T-helper 1 cell treated with Interleukin-12 subunit alpha and Interleukin-12 subunit beta and Interleukin-4 antibody, amounts not matched to agents 30 ng/mL and 1 ng/mL, for 36 hours (primary cell): ENCODE data around the gene SLC25A20. TPM values are rescaled to one million over a fixed set of nuclear protein-coding genes. Genes with fewer than 3 reads are reported as not detected.
"Not testable (repeated sequence)": the region's sequence is repeated elsewhere in the genome, so short reads cannot be mapped to it uniquely, and the experiment has no call there.

Source experiments
- intact Hi-C: fragments of 100-400 bp; cut with micrococcal nuclease; formaldehyde crosslinking; loops from one replicate; pipeline ENCODE4 v1.15.1; 2024
- total RNA-seq: library from RNA; stranded (reverse); gene quantifications from 2 replicates; pipeline ENCODE4 v1.2.3, GENCODE V29; 2022

Gene SLC25A20
- total RNA-seq, 1 donor from 2014 or later: 38.6 TPM

DNA sequence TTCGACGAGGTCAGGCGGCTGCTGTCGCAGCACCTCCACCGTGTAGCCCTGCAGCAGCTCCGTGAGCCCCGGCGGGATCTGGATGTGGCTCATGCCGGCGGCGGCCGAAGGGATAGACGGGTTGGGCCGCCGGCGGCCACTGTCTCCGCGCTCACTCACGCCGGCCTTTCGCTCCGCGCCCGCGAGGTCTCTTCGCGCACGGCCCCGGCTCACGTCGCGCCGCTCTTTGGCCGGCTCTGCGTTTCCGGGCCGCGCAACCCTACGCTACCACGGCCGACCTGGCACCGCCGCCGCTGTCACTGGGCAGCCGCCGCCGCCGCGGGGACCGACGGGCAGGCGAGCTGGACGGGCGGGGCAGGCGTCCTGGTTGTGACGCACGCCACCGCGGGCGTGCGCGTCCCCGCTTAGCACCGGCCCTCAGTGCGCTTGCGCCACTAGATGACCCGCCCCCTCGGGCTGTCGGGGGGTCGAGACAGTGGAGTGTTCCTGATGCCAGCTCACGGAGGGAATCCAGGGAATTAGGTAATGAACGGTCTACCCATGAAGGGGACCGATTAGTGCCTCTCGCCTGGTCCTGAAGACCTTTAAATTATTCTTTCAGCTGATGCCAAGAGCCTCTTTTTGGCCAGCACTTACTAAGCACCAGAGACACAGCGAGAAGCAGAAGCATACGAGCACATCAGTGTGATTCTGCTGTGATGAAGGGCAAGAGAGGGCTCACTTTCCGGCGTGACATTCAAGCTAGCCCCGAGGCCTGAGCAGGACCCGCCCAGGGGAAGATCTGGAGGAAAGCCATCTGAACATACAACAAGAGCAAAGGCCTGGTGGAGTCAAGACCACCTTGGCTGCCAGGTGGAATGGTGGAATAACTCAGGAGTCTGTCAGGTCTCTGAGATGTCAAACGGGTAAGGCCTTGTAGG lies 50.9 kb downstream of the SLC25A20 start, which contains the start of gene PRKAR2A:
PRKAR2A (minus strand) TSS at position 371 of the 920 bp plus-strand sequence; CDS start at position 93, 278 bp downstream.
- intact Hi-C loops: loop anchor here (1.0 to 2.0 kb wide), 6 partner anchors 35 to 247 kb away; partner anchors contain the start of genes ARIH2, IP6K2, NCKIPSD and QRICH1

DNA sequence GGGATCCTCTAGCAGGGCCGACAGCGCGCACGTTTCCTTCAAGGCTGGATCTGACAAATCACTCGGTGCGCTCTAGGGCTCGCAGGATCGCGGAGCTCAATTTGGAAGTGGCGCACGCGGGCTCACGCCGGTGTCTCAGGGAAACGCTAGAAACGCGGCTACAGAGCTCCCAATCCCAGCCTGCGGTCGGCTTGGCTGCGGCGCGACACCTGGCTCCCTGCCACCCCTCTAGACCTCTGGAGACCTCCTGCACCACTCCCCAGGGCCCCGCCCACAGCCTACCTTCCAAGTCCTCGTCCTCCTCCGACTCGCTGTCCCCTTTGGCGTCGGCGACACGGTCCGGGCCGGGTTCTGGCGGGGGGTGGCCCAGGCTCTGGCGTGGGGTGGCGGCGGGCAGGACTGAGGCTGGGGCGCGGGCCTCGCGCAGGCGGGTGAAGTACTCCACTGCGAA lies 51.6 kb downstream of the SLC25A20 start:
- intact Hi-C loops: loop anchor here (1.0 to 2.0 kb wide), 6 partner anchors 35 to 248 kb away; partner anchors contain the start of genes ARIH2, IP6K2, NCKIPSD and QRICH1

DNA sequence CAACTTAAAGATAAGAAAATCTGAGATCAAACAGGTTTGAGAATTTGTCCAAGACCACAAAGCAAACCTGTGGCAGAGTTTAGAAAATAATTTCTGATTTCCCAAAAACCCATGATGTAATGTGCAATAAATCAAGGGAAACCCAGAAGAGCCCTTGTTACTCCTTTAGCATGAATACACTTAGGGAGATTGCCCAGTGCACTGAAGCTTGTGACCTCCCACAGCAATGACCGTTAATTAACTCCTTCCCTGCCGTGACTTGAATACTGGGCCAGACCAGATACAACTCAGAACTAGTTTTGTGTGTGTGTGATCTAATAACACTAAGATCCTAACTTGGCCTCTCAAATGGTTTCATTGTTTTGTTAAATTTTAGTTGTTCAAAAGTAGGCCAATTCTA lies 53.5 kb downstream of the SLC25A20 start:
- intact Hi-C loops: no loop called here

DNA sequence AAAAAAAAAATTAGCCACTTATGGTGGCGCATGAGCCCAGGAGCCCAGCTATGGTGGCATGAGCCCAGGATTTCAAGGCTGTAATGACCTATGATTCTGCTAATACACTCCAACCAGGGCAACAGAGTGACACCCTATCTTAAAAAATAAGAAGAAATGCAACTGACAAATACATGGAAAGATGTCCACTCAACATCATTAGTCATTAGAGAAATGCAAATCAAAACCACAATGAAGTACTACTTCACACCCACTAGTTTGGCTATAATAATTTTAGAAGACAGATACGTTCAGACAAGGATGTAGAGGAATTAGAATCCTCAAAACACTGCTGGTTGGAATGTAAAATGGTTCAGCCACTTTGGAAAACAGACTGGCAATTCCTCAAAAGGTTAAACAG lies 61.5 kb downstream of the SLC25A20 start:
- intact Hi-C loops: no loop called here

DNA sequence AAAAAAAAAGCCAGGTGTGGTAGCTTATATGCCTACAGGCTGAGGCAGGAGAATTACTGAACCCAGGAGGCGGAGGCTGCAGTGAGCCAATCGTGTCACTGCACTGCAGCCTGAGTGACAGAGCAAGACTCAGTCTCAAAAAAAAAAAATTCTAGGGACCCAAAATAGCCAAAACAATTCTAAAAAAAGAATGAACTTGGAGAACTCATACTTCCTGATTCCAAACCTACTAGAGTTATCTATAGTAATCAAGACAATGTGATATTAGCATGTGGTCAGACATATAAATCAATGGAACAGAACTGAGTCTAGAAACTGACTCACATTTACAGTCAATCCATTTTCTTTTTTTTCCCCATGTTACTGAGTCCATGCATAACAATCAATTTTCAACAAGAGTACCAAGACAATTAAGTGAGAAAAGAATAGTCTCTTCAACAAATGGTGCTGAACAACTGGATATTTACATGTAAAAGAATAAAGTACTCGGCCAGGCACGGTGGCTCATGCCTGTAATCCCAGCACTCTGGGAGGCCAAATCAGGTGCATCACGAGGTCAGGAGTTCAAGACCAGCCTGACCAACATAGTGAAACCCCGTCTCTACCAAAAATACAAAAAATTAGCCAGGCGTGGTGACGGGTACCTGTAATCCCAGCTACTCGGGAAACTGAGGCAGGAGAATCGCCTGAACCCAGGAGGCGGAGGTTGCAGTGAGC lies 62.9 kb downstream of the SLC25A20 start:
- intact Hi-C loops: no loop called here

DNA sequence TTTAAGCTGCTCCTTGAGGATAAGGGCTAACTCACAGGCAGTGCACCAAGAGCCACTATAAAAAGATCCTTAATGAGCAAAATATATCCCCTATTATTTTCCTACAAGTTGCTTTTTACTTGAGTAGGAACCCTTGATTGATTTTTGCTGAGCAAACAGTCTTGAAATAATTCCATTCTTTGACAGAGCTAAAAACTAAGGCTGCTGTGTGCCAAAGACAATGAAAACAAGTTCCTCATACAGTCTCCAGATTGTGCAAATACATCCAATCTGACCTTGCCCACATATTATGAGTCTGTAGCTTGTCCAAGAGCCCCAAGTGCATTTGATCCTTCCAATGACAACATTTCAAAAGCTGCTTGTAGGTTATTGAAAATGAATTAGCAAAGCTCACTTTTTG lies 66.0 kb downstream of the SLC25A20 start:
- intact Hi-C loops: no loop called here

DNA sequence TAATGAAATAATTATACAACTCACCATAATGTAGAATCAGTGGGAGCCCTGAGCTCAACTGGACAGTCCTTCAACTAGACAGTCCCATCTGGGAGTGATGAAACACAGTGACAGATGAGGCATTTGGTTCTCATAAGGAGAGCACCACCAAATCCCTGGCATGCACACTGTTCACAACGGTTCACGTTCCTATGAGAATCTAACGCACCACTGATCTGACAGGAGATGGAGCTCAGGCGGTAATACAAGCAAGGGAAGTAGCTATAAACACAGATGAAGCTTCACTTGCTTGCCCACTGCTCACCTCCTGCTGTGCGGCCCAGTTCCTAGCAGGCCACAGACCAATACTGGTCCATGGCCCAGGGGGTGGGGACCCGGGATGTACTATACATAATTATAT lies 68.0 kb downstream of the SLC25A20 start:
- intact Hi-C loops: no loop called here

DNA sequence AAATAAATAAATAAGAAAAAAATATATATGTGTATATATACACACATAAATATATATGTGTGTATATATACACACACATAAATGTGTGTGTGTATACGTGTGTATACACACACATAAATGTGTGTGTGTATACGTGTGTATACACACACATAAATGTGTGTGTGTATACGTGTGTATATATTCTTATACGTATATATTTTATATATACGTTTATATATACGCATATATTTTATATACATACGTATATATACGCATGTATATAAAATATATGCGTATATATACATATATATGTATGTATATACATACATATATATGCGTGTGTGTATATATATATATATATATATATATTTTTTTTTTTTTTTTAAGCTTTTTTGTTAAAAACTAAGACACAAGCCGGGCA lies 69.2 kb downstream of the SLC25A20 start:
- intact Hi-C loops: not testable (repeated sequence)

DNA sequence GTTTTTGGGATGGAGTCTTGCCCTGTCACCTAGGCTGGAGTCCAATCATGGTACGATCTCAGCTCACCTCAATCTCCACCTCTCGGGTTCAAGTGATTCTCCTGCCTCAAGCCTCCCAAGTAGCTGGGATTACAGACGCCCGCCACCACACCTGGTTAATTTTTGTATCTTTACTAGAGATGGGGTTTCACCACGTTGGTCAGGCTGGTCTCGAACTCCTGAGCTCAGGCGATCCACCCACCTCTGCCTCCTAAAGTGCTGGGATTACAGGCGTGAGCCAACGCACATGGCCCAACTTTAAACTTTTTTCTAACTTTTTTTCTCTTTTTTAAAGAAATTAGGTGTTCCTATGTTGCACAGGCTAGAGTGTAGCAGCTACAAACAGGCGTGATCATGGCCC lies 70.8 kb downstream of the SLC25A20 start:
- intact Hi-C loops: not testable (repeated sequence)

DNA sequence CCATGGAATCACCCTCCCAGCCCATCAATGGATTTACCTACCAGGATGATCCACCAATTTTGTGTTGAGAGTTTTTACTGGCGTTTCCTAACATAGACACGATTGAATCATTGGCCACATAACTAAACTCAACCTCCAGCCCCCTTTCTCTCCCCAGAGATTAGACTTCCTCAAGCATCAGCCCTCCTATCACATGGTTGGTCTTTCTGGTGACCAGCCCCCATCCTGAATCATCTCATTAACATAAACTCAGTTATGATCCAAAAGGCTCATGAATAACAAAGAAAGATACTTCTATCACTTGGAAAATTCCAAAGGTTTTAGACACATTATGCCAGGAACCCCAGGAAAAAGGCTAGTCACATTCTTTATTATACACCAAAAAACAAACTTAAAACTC lies 72.2 kb downstream of the SLC25A20 start:
- intact Hi-C loops: no loop called here

DNA sequence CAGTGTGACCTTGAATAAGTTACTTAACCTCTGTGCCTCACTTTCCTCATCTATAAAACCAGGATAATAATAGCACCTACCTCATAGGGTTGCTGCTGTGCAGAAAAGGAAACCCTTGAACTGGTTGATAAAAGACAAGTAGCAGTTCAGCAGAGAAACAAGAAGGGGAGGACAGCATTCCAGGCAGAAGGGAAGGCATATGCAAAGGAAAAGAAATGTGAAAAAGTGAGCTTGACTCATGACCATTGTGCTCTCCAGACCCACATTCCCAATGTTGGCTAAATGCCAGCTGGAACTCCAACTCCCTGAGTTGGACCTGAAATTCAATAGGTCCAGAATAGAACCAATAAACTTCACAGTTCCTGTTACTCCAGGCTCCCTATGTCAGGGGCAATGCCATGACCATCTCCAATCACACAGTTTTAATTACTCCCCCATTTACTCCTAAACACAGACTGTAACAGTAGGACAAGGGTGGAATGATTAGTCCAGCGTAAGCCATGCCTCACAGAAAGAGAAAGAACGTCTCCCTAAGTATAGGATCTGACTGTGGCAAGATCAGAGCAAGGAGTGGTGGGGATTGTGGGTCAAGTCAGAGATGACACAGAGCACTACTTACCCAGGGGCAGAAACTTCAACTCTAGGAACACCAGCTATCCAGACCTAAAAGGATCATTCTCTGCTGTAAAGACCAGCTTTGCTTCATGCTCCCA lies 77.9 kb downstream of the SLC25A20 start:
- intact Hi-C loops: no loop called here

DNA sequence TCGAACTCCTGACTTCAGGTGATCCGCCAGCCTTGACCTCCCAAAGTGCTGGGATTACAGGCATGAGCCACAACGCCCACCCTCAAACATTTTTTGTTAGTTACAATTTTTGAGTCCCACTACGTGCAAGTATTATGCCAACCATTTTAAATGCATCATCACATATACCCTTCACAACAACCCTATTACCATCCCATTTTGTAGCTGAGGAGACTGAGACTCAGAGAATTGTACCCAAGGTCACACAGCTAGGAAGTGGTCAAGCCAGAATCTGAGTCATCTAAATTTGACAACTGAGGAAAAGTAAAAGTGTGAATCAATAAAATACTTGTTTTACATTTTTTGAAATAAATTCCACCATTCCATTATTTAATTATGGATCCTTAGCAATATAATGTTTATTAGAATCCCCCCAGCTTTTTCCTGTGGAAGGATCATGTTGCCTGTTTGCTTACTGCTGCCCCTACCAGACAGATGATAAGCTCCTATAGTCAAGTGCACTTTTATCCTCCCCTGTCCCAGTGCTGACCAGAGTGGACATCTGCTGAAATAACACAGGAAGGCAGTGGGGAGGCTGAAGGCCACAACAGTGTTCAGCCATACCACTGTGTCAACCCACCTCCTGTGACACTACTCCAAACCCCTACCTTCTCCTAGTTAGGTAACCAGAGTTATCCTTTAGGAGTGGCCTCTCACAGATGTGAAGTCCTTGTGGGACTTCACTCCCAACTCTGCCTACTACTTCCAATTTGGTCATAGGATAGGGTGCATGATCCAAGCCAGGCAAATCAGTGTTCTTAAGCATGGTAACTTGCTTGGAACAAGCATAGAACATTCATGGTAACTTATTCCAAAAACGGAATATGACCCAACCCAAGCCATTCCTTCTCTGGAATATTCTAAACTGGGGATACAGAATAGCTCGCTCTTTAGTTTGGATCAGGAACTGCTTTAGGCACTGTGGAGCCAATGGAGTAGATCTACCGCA lies 79.2 kb downstream of the SLC25A20 start:
- intact Hi-C loops: no loop called here

DNA sequence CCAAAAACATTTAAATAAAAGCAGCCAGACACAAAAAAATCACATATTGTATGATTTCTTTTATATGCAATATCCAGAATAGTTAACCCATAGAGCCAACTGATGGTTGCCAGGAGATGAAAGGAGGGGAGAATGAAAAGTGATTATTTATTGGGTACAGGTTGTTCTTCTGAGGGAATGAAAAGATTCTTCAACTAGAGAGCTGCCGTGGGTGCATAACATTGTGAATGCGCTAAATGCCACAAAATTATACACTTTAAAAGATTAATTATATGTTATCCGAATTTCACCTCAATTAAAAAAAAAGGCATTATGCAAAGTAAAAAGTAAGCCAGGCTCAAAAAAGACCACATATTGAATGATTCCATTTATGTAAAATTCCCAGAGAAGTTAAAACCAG lies 87.2 kb downstream of the SLC25A20 start:
- intact Hi-C loops: no loop called here

Other genes starting within 250 kb of the SLC25A20 start
- gene CELSR3, start 236.0 kb downstream of the SLC25A20 start, total RNA-seq: 6.0 and 7.4 TPM in 2 replicates
- 28.6 and 30.0 TPM in 2 replicates for gene NCKIPSD, start 213.0 kb downstream of the SLC25A20 start, total RNA-seq
- gene IP6K2, start 181.7 kb downstream of the SLC25A20 start, total RNA-seq: 57.3 and 57.6 TPM in 2 replicates
- gene PRKAR2A, start 51.0 kb downstream of the SLC25A20 start, total RNA-seq: 27.5 and 29.7 TPM in 2 replicates
- gene ARIH2, start 20.0 kb upstream of the SLC25A20 start, total RNA-seq: 128 and 137 TPM in 2 replicates
- 43.3 and 48.9 TPM in 2 replicates for gene P4HTM, start 91.4 kb upstream of the SLC25A20 start, total RNA-seq
- gene WDR6, start 108.5 kb upstream of the SLC25A20 start, total RNA-seq: 148 and 151 TPM in 2 replicates
- 22.2 and 23.1 TPM in 2 replicates for gene DALRD3, start 119.7 kb upstream of the SLC25A20 start, total RNA-seq
- gene NDUFAF3, start 123.2 kb upstream of the SLC25A20 start, total RNA-seq: 119 and 120 TPM in 2 replicates
- 157 and 161 TPM in 2 replicates for gene IMPDH2, start 130.5 kb upstream of the SLC25A20 start, total RNA-seq
- 150 TPM in 2 replicates for gene QRICH1, start 195.2 kb upstream of the SLC25A20 start, total RNA-seq
- 207 and 215 TPM in 2 replicates for gene QARS1, start 205.9 kb upstream of the SLC25A20 start, total RNA-seq
- 71.7 and 75.0 TPM in 2 replicates for gene USP19, start 221.9 kb upstream of the SLC25A20 start, total RNA-seq
- not detected in 2 replicates for gene LAMB2, start 234.2 kb upstream of the SLC25A20 start, total RNA-seq